ENCODE data around the gene LYRM9.
"Not testable (repeated sequence)": the region's sequence is repeated elsewhere in the genome, so short reads cannot be mapped to it uniquely, and the experiment has no call there.

Gene LYRM9

DNA sequence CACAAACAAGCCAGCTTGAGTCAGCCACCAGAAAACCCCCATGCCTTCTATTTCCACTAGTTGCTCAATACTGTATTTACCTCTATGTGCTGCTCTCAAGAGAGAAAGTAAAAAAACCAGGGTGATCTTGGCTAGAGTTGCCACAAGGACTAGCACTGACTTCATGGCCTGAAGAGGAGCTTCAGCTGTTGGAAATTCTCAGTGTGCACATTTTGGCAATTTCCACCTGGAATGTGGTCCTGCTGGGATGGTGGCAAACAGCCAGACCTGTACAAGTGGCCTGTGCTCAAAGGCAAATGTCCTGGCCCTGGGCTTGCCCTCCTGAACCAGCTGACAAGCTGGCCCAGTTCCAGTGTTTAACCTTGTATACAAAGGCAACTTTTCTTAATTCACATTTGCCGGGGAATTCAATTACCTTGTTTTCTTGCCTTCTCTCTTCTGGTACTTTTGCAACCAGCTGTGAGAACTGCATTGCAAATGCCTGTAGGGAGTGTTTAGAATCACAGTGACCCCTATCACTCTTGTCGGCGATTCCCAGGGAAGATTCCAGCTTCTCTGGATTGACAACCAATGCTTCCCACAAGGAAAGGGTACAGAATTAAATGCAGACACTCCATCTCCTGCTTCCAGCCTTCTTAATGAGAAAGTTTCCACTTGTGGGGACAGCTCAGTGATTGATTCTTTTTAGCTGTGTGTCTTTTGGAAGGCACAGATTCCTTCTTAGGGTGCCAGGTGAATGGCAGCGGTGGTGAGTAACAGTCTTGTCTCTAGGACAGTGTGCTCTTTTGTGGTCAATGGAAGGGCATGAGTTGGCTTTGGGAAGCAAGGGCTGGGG, 53.4 kb downstream of the LYRM9 start:
- DNase-seq (ENCODE audit: low read depth): not testable (repeated sequence)

DNA sequence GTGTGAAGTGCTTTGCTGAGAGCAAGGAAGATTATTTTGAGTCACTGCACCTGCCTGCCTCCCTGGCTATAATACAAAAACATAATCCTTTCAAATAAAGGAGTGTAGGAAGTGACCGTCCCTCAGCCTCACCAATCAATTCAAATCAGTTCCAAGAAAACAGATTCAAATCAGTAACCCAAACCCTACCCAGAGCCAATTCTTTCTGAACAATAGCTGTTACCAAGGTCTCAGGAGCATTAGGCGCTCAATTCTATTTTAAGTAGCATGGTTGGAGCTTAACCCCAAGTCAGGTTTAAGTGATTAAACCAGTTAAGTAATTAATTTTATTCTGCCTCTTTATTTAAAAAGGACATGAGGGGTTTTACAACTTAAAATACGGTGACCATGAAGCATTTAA, 54.6 kb downstream of the LYRM9 start:
- not testable (repeated sequence) for DNase-seq (ENCODE audit: low read depth)

DNA sequence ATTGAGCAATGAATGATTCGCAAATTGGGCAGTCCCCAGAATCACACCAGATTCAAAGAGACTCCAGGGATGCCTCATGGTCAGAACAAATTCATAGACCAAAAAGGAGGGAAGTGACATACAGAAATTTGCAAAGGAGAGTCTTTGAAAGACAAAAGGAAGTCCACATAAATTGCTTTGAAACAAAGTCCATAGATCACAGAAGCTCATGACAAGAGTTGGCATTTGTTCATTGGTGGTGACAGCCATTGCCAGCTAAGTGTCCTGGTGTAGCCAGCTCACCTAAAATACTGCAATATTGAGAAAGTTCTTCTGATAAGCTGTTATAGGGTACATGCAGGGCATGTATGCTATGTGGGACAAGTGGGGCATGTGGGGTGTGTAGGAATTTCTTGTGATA, 55.4 kb downstream of the LYRM9 start:
- DNase-seq (ENCODE audit: low read depth): not testable (repeated sequence)

DNA sequence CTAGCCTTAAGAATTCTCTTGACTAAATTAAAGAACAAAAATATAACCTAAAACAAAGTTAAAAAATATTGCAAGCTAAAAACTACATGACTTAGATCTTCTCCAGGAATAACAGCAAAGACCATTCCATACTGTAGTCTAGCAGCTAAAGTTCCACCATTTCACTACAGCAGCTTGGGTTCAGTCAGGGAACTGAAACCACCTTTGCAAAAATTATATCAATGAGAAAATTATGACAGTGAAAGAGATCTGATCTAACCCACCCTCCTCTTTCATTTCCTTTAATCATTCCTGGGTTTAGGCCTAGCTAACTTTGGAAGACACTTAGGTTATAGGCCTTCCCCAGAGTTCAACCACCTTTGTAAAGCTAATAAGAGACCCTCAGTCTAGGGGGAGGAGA, 56.5 kb downstream of the LYRM9 start:
- DNase-seq (ENCODE audit: low read depth): no peak

DNA sequence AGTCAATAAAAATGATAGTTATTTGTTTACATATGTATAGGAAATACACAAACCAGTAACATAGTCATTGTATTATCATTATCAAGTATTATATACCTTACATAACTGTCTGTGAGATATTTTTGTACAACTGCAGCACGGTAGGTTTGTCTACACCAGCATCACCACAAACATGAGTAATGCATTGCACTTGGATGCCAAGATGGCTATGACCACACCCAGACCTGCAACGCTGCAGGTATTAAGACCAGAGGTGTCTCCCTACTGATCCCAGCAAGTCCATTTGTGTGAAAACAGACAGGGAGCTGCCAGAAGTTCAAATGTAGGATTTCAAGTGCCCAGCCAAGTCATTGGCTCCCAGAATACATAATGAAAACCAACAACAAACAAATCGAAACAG, 58.6 kb downstream of the LYRM9 start:
- DNase-seq (ENCODE audit: low read depth): no peak

DNA sequence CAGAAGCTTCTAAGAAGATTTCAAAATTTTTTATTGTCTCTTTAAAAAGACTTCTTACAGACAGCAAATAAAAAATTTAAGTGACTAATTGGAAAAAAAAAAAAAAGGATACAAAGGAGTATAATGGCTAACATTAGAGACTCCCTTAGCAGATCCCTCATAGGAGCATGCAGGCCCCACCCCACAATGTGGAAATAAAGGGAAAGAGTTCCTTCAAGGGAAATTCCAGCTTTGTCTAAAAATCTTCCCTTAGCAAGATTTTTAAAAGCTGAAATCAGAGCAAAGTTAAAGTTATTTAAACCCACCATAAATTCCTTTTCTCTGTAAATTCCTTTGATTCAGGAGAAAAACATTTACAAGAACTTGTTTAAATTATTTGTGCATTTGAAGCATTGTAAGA, 60.3 kb downstream of the LYRM9 start:
- DNase-seq (ENCODE audit: low read depth): no peak

DNA sequence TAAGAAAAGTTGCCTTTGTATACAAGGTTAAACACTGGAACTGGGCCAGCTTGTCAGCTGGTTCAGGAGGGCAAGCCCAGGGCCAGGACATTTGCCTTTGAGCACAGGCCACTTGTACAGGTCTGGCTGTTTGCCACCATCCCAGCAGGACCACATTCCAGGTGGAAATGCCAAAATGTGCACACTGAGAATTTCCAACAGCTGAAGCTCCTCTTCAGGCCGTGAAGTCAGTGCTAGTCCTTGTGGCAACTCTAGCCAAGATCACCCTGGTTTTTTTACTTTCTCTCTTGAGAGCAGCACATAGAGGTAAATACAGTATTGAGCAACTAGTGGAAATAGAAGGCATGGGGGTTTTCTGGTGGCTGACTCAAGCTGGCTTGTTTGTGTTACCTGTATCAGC, 63.3 kb downstream of the LYRM9 start:
- not testable (repeated sequence) for DNase-seq (ENCODE audit: low read depth)

DNA sequence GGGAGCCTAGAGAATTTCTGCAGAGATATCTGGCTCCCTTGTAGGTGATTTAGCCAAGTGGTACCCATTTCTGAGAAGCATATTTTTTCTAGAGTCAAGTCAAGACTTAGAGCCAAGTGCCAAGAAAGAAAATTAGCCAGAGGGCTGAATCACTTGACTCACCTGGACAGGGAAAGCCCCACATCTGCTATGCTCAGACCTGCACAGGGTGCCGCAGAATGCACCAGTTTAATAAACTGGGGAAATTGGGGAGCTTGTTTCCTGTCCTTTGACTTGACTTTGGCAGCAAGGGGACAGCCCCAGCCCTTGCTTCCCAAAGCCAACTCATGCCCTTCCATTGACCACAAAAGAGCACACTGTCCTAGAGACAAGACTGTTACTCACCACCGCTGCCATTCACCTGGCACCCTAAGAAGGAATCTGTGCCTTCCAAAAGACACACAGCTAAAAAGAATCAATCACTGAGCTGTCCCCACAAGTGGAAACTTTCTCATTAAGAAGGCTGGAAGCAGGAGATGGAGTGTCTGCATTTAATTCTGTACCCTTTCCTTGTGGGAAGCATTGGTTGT, 63.9 kb downstream of the LYRM9 start:
- DNase-seq (ENCODE audit: low read depth): not testable (repeated sequence)

Measured in stimulated activated CD8-positive, alpha-beta memory T cell treated with anti-CD3 and anti-CD28 coated beads, Interleukin-15, amount 100 ng/mL, for 1 hour (primary cell).